Right hindlimb (tissue), 1 donor: ENCODE measurements around the gene DNAH10.
A peak's percentile ranks its signal among the peaks of the same experiment; 100 is the strongest.

Experiments used
- DNase-seq: peaks from one replicate; pipeline ENCODE4 v3.0.0-alpha.2; 2018

Gene DNAH10, protein sequence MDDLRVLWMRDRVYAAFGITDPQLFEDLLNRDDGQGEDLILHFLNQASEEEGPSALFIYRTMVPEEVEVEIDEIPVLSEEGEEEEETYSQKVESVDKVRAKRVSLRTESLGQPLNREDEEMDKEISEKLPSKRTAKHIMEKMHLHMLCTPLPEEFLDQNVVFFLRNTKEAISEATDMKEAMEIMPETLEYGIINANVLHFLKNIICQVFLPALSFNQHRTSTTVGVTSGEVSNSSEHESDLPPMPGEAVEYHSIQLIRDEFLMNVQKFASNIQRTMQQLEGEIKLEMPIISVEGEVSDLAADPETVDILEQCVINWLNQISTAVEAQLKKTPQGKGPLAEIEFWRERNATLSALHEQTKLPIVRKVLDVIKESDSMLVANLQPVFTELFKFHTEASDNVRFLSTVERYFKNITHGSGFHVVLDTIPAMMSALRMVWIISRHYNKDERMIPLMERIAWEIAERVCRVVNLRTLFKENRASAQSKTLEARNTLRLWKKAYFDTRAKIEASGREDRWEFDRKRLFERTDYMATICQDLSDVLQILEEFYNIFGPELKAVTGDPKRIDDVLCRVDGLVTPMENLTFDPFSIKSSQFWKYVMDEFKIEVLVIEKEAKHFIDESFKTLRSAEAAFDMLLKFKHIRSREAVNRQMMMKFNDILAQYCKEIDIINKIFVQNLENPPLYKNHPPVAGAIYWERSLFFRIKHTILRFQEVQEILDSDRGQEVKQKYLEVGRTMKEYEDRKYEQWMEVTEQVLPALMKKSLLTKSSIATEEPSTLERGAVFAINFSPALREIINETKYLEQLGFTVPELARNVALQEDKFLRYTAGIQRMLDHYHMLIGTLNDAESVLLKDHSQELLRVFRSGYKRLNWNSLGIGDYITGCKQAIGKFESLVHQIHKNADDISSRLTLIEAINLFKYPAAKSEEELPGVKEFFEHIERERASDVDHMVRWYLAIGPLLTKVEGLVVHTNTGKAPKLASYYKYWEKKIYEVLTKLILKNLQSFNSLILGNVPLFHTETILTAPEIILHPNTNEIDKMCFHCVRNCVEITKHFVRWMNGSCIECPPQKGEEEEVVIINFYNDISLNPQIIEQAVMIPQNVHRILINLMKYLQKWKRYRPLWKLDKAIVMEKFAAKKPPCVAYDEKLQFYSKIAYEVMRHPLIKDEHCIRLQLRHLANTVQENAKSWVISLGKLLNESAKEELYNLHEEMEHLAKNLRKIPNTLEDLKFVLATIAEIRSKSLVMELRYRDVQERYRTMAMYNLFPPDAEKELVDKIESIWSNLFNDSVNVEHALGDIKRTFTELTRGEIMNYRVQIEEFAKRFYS (N-terminal part only)

DNA sequence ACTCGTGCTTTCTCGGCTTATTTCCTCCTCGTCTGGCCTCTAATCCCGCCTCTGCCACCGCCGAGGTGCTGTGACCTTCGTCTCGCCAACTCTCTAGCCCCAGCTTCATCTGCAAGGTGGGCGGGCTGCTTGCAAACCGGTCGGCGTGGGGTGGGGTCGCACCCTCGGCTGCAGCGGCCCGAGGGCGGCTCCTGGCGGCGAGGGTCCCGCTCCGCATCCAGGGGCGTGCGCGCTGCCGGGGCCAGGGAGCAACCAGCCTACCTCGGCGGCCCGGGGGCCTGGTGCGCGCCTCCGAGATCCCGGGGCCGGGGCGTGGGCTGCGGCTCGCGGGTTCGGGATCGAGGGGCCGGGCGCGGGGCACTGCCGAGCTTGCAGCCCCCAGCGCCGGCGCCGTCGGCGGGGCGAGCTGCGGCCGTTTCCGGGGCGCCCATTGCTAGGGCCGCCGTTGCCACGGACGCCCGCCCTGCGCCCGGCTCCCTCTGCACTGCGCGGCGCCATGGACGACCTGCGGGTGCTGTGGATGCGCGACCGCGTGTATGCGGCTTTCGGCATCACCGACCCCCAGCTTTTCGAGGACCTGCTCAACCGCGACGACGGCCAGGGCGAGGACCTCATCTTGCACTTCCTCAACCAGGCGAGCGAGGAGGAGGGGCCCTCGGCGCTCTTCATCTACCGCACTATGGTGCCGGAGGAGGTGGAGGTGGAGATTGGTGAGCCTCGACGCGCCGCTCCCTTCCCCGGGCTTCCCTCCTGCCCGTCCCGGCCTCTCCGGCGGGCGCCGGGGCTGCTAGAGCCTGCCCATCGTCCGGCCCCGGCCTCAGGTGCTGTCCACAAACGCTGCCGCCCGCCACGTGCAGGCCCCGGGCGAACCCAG is at the start of gene DNAH10:
TSS of gene DNAH10 (plus strand) at position 461 of the 874 bp plus-strand sequence. CDS start at position 497, 36 bp downstream.
- peak; percentile 61 for DNase-seq

DNA sequence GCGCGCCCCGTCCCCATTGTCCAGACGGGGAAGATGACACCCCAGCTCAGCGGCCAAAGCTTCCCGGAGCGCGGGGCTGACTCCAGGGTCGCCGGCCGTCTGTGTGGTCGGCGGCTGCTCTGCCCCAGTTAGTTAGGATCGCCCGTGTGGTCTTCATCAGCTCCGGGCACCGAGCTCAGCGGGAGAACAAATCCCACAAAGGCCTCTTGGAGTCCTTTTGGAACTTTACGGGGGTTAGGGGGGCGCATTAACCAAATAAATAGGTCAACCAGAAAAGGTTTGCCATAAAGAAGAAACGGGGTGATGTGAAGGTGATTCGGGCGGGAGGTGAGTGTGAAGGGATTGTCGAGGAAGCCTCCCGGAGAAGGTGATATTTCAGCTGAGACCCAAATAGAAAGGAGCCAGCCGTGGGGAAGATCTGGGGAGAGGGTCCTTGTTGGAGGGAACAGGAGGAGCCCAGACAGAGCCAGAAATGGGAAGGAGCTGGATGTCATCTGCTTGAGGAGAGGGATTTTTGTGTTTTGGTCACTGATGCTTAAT is 49.3 kb upstream of the DNAH10 start:
- no peak for DNase-seq

DNA sequence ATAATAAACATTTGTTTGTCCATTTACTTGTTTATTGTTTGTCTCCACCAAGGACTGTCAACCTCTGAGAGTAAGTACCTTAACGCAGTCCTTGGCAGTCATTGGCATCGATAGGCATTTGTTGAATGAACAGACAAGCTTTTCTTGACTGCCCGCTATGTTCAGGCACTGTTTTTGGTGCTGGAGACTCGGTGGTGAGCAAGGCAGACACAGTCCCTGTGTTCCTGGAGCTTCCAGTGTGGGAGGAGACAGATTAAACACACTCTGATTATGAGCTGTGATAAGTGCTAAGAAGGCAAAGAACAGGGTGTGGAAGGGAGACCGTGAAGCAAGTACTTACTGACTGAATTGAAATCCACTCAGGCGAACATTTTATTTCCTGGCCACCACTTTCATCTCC is 48.7 kb upstream of the DNAH10 start:
- no peak for DNase-seq

DNA sequence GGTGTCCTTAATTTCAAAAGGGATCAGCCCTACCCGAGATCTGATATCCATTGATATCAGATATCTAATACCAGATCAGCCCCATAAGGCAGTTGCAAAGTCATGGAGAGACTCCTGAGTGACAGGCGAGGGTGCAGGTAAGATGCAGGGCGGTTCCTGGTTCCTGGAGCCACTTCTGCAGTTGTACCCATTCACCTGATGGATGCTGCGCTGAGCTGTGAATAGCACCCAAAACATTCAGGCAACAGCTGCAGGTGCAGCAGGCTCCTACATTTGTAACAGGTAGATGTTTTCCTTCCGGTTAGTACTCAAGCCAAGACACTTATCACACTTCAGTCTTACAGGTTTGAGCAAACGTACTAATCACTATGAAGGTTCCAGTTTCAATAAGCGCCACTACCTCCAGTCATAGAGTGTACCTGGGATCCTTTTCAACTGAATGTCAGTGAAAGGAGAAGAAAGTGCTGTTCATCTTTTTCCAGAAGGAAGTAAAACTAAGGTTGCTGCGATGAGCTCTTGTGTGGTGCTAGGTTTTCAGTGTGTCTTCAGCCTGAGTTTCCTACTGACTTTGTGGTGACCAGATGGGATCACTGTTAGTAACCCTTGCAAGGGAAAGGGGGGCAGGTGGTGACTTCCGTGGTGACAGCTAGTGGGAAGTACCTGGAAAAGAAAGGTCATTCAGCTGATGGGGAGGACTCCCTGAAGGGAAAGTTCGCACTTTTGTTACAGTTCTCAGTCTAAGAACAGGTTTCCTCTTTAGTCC is 48.1 kb upstream of the DNAH10 start:
- no peak for DNase-seq

DNA sequence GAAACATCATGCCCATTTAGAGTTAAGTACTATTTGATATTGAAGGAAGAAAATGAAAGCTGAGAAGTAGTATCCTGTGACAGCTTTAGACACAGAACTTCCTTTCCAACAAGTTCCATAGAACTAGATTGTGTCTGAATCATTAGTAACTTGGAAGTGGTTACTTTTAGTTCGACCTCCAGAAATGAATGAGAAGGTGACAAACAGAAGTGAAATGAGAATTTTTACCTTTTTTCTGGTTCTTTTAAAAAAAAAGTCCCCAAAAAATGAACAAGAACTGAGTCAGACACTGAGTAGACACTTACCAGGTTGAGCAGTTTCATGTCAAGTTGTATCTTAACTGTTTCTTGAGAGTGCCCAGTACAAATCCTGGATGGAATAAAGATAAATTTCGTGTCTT is 46.9 kb upstream of the DNAH10 start:
- DNase-seq, result no peak

DNA sequence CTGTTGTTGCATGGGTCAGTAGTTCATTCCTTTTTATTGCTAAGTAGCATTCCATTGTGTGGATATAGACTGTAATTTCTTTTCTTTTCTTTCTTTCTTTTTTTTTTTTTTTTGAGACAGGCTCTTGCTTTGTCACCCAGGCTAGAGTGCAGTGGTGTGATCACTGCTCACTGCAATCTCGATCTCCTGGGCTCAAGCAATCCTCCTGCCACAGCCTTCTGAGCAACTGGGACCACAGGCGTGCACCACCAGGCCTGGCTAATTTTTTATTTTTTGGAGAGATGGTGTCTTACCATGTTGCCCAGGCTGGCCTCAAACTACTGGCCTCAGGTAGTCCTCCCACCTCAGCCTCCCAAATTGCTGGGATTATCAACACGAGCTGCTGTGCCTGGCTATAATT is 44.8 kb upstream of the DNAH10 start:
- DNase-seq, result no peak

DNA sequence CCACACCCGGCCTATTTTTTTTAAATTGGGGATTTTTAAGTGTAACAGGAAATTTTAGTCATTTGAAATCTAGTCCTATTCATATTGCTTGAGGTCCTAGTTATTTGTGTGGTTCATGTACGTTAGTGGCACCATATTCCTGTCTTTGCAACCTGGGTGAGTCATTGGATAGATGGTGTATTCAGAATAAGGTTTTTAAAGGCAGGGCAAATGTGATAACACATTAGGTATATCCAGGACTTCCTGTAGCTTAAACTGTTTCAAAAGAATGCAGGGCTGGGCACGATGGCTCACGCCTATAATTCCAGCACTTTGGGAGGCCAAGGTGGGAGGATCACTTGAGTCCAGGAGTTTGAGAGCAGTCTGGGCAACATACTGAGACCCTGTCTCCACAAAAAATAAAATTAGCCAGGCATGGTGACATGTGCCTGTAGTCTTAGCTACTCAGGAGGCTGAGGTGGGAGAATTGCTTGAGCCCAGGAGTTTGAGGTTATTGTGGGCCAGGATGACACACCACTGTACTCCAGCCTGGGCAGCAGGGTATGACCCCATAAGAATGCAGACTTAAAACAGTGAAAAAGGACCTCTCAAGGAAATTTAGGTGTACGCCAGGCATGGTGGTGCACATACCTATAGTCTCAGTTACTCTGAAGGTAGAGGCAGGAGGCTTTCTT is 41.8 kb upstream of the DNAH10 start:
- DNase-seq, result no peak

DNA sequence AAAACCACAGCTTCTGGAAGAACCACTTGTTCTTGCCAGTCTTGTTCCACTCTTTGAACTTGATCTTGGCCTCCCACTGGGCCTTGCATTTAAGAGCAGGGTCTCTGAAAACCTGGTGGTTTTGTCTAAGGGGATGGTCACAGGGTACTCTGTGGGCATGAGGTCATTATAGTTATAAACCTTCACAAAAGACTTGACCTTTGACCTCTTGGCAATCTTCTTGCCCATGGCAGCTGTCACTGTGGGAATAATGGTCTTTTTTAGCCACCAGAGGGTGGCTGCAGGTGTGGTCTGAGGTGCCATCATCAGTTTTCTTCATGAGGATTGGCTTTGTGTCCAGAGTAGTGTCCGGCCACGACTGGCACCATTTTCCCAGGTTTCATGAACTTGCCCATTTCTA is 40.9 kb upstream of the DNAH10 start:
- DNase-seq, result no peak

DNA sequence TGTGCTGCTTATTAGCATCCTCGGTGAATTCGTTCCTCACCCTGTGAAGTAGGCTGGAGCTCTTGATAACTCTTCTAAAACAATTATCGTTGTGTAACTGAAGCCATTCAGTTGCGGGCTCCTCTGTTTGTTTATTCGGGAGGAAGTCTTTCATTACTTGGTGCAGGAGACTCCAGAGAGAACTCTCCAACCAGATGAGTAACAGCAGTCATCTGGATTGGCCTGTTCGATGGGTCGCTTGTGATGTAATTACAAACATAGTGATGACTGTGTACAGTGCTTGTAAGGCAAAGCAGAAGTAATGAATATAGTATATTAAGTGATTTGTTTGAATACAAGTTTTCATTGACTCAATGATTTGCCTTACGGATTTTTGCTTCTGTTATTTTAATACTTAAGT is 39.1 kb upstream of the DNAH10 start:
- no peak for DNase-seq

DNA sequence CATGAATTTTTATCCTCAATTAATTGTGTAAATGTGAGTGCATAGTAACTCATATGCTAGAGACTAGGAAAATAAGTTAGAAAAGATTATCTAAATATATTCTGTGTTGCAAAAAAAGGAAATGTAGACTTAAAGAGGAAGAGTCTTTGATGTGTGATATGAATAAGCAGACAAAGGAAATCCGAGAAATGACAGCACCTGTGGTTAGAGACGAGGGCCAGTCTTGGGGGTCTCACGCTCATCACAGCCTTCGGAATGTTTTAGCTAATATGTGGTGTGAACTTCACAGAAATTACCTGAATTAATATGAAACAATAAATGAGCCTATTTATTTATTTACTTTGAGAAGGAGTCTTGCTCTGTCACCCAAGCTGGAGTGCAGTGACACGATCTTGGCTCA is 38.3 kb upstream of the DNAH10 start:
- no peak for DNase-seq

DNA sequence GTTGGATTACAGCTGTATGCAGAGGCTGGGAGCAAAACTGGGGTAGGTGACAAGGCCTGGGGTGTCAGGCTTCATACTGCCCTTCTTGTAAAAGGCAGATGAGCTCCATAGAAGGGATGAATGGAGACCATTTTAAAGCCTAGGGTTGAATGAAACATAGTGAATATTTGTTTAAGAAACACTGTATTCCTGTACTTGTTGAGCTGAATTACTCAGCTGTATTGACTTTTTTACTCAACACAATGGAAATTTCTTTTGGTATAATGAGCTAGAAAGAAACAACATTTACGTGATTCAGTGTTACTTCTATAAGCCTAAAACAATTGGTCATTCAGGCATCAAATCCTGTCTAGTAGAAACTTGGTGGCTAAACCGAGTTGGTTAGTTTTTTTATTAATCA is 35.9 kb upstream of the DNAH10 start:
- DNase-seq, result no peak

DNA sequence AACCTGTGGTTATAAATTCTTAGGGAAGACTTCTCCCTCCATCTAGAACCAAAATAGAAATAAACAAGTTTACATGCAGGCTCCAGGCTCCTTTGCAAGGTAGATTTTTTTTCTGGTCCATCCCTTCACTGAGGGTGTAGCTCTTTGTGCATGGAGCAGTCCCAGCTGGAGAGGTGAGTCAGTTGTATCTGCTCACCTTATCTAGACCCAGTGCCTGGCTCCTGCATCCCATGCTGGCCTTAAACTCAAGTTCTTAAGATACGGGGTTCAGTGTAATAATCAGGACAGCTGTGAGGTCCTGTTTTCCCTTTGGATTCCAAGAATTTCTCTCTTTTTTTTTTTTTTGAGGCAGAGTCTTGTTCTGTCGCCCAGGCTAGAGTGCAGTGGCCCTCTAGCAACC is 35.1 kb upstream of the DNAH10 start:
- DNase-seq, result no peak

DNA sequence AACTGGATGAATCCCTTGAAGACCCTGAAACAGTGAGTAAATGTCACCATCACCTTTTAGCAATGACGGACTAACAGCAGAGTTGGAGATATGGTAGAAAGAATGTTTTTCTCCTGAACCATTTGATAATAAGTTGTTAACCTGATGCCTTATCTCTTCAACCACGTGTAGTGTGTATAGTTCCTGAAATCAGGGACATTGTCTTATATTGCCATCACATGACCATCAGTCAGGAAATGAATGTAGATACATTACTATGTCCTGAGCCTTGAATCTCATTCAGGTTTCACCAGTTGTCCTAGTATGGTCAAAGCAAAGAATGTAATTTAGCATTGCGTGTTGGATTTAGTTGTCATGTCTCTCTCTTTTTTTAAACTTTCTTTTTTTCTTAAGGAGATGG is 34.2 kb upstream of the DNAH10 start:
- DNase-seq, result no peak

DNA sequence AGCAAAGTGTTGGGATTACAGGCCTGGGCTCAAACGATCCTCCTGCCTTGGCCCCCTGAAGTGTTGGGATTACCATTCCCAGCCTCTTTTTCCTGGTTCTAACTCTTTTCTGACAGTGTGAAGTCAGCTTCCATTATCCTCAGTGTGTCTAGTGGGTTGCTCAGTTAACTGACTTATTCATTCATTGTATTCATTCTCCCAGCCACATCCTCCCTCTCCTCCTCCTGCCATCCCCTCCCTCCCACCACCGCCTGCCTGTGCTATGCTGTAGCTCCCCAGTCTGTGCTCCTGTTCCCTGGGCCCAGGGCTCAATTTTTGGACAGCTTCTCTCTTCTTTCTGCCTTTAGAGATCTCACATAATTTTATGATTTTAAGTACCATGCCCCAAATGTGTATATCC is 30.5 kb upstream of the DNAH10 start:
- DNase-seq, result no peak

DNA sequence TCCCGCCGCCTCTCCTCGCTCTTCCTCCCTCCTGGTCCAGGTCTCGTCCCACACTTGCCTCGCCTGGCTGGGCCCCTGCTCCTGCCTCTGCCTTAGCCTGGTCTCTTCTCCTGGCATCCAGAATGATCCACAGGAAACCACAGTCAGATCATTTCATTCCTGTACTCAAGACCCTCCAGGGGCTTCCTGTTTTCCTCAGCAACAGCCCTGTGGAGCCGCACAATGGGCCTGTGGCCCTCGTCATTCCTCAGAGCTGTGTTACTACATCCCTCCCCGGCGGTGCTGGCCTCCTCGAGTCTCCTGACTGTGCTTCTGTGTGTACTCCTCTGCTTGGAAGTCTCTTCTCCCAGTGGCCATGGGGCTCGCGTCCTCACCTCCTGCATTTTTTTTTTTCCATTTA is 29.9 kb upstream of the DNAH10 start:
- DNase-seq, result no peak

DNA sequence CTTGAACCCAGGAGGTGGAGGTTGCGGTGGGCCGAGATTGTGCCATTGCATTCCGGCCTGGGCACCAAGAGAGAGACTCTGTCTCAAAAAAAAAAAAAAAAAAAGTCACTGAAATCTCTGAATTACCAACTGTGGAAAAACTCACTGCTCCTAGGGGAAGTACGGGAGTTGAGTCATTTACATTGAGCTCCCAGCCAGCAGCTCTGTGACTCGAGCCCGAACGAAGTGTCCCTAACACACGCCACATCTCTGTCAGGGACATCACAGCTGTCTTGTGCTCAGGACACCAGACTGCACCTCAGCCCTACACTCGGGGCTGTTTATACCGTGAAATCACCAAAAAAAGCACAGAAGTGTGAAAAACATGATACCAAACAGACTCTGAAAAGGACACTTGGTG is 28.9 kb upstream of the DNAH10 start:
- no peak for DNase-seq

DNA sequence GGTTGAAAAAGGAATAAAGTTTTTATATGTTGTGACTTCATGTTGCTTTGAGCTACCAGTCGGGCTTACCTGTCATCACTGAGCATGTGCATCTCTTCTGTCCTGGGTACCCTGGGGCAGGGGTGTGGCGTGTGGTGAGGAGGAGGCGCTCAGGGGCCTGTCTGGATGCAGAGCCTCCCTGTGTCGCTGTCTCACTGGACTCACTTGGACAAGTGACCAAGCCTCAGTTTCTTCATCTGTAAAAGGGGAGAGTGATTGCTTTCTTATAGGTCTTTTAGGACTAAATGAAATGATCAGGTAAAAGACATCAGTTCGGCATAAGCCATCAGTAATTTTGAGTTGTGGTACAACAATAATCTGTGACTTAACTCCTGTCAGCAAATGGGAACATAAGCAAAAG is 27.8 kb upstream of the DNAH10 start:
- no peak for DNase-seq

DNA sequence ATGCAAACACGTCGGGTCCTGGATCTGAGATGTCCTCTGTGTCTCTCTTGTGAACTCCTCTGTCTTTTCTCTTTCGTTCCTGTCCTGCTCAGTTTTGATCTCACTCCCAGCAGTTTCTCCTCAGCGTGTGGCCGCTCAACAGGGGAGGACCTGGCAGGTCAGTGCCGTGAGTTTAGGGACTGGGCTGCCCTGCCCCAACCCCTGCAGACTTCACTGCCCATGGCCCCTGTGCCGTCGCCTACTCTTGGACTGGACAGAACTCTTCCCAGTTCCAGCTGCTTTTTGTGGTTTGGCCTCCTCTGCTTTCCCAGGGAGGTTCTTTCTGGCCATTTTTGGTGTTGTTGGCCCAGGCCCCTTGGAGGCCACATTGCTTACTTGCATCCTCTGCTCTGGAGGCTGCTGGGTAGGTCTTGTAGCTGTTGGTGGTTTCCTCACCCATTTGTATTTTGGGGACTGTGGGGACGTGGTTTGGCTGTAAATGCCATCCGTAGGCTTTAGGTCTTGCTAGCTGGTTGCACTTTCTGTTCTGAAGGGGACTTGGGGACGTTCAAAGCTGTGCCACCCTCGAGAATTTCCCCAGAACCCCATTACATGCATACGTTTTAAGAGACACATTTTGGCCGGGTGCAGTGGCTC is 20.0 kb upstream of the DNAH10 start:
- no peak for DNase-seq

DNA sequence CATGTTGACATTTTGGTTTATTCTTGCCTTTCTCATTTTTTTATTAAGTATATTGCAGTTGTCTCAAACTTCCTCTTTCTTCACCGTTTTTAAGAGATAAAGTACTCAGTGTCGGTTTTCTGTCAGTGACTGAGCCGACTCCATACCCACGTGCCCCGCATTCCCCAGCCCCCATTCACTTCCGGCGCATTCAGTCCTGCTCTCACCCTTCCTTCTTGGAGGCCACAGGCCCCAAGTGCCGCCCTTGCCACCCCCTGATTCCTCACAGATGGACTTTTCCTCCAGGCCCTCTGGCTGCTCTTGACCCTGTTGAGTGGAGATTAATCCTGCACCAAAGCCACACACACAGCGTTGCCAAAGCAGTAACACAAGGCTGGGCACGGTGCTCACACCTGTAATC is 19.1 kb upstream of the DNAH10 start:
- DNase-seq, result no peak

DNA sequence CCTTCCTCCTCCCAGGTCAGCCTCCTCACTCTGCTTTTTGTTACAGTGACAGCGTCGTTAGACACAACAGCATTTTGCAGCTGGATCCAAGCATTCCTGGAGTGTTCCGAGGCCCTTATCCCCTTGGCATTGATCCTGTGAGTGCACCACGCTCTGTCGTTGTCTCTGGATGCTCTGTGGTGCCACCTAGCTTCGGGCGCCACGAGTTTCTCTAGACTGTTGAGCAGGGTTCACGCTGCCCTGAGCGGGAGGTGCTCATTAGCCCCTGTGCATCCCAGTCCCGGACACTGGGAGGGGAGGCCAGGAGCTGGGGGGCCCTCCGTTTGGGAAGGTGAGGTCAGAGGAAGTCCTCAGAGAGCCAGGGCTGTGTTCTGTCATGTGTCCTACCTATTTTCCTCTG is 17.3 kb upstream of the DNAH10 start:
- no peak for DNase-seq
